ENCODE measurements around the gene CNGA3. TPM values are rescaled to one million over a fixed set of nuclear protein-coding genes. Genes with fewer than 3 reads are reported as not detected.

The CNGA3 gene
- total and polyA plus RNA-seq, 2 experiments from 2014 or later: under 0.01 to 0.30 TPM

- no peak for DNase-seq
- H3K4me3 ChIP-seq: no peak overlapping the region
Observed at GRCh38 chr2:98403878-98404277, 57.6 kb downstream of the CNGA3 start.

GRCh38 chr2:98404556-98405250, 58.4 kb downstream of the CNGA3 start:
- no peaks in the 10 kb centered on the region for H4K20me1 ChIP-seq (ENCODE audit: insufficient read depth)
- no peak overlapping the region for H3K4me2 ChIP-seq (ENCODE audit: unreplicated experiment)
- 41 to 62% methylated on average over 2 of the region's 2 CpGs for WGBS, 2 experiments (ENCODE audit: low coverage in 1 of 2, low lambda C conversion rate in 2 of 2, missing lambda C conversion rate in 2 of 2)
- H3K27ac ChIP-seq: no peak overlapping the region
- H3K9ac ChIP-seq: no peak overlapping the region
- H2AFZ ChIP-seq: no peak overlapping the region
- H3K9me3 ChIP-seq (ENCODE audit: low read depth): no peaks in the 10 kb centered on the region
- no peak for DNase-seq
- peaks cover 41% of the 10 kb centered on the region for H3K27me3 ChIP-seq (replicated peaks; ENCODE audit: insufficient read depth)
- no peaks in the 10 kb centered on the region for H3K36me3 ChIP-seq (ENCODE audit: low read depth)
- in situ Hi-C loops (cut with MboI): loop anchor here (25.0 kb wide), 2 partner anchors 433 to 658 kb away; no protein-coding TSS in a partner anchor
- H3K4me3 ChIP-seq: no peak overlapping the region
- no peaks in the 10 kb centered on the region for H3K79me2 ChIP-seq (ENCODE audit: insufficient read depth)
- TF ChIP-seq EZH2 (IDR thresholded peaks at IDR 0.05; ENCODE audit: insufficient read depth, poor library complexity, severe bottlenecking) (no peak), EZH2phosphoT487 (IDR thresholded peaks at IDR 0.05; ENCODE audit: insufficient read depth, low read depth) (no peak)
- H3K4me1 ChIP-seq (ENCODE audit: insufficient read depth): no peaks in the 10 kb centered on the region
- no peaks in the 10 kb centered on the region for H3K9me2 ChIP-seq (ENCODE audit: insufficient read depth)
- H3F3A ChIP-seq (ENCODE audit: insufficient read depth): no peaks in the 10 kb centered on the region

More at GRCh38 chr2:98403878-98404277, 57.6 kb downstream of the CNGA3 start:
- no peak overlapping the region for H3K4me2 ChIP-seq (ENCODE audit: unreplicated experiment)
- TF ChIP-seq EZH2 (IDR thresholded peaks at IDR 0.05; ENCODE audit: insufficient read depth, poor library complexity, severe bottlenecking) (no peak), EZH2phosphoT487 (IDR thresholded peaks at IDR 0.05; ENCODE audit: insufficient read depth, low read depth) (no peak)
- no peaks in the 10 kb centered on the region for H3K9me2 ChIP-seq (ENCODE audit: insufficient read depth)
- no peaks in the 10 kb centered on the region for H3F3A ChIP-seq (ENCODE audit: insufficient read depth)
- H3K9me3 ChIP-seq (ENCODE audit: low read depth): no peaks in the 10 kb centered on the region
- in situ Hi-C loops (cut with MboI): loop anchor here (25.0 kb wide), 2 partner anchors 433 to 658 kb away; no protein-coding TSS in a partner anchor
- no peak overlapping the region for H3K9ac ChIP-seq
- no peaks in the 10 kb centered on the region for H3K36me3 ChIP-seq (ENCODE audit: low read depth)
- no peak overlapping the region for H2AFZ ChIP-seq
- no peak overlapping the region for H3K27ac ChIP-seq
- H4K20me1 ChIP-seq (ENCODE audit: insufficient read depth): no peaks in the 10 kb centered on the region
- H3K4me1 ChIP-seq (ENCODE audit: insufficient read depth): no peaks in the 10 kb centered on the region
- no peaks in the 10 kb centered on the region for H3K79me2 ChIP-seq (ENCODE audit: insufficient read depth)
- H3K27me3 ChIP-seq (replicated peaks; ENCODE audit: insufficient read depth): peaks cover 44% of the 10 kb centered on the region

GRCh38 chr2:98405301-98405700, 59.0 kb downstream of the CNGA3 start:
- Histone ChIP-seq H3K9me2 (ENCODE audit: insufficient read depth) (no peaks in the 10 kb centered on the region), H3K4me1 (ENCODE audit: insufficient read depth) (no peaks in the 10 kb centered on the region), H2AFZ (no peak overlapping the region), H3K9me3 (ENCODE audit: low read depth) (no peaks in the 10 kb centered on the region), H3K27ac (no peak overlapping the region), H3K27me3 (replicated peaks; ENCODE audit: insufficient read depth) (peaks cover 40% of the 10 kb centered on the region), H3F3A (ENCODE audit: insufficient read depth) (no peaks in the 10 kb centered on the region), H3K36me3 (ENCODE audit: low read depth) (no peaks in the 10 kb centered on the region), H4K20me1 (ENCODE audit: insufficient read depth) (no peaks in the 10 kb centered on the region), H3K4me2 (ENCODE audit: unreplicated experiment) (no peak overlapping the region), H3K79me2 (ENCODE audit: insufficient read depth) (no peaks in the 10 kb centered on the region), H3K9ac (no peak overlapping the region), H3K4me3 (no peak overlapping the region)
- 55 to 71% methylated on average over 2 of the region's 2 CpGs for WGBS, 2 experiments (ENCODE audit: low coverage in 1 of 2, low lambda C conversion rate in 2 of 2, missing lambda C conversion rate in 2 of 2)
- in situ Hi-C loops (cut with MboI): loop anchor here (25.0 kb wide), 2 partner anchors 432 to 657 kb away; no protein-coding TSS in a partner anchor
- no peak for DNase-seq
- no peak for TF ChIP-seq EZH2phosphoT487 (IDR thresholded peaks at IDR 0.05; ENCODE audit: insufficient read depth, low read depth)

GRCh38 chr2:98408155-98408554, 61.9 kb downstream of the CNGA3 start:
- H3K27me3 ChIP-seq (replicated peaks; ENCODE audit: insufficient read depth): peaks cover 13% of the 10 kb centered on the region; the same call in 1 of the 2 replicates

More at GRCh38 chr2:98408155-98408554, 61.9 kb downstream of the CNGA3 start:
- no peak for TF ChIP-seq EZH2phosphoT487 (IDR thresholded peaks at IDR 0.05; ENCODE audit: insufficient read depth, low read depth)
- TF ChIP-seq EZH2 (IDR thresholded peaks at IDR 0.05; ENCODE audit: insufficient read depth, poor library complexity, severe bottlenecking): no peak
- Histone ChIP-seq H3K79me2 (ENCODE audit: insufficient read depth) (no peaks in the 10 kb centered on the region), H2AFZ (no peak overlapping the region), H3K9me3 (ENCODE audit: low read depth) (no peaks in the 10 kb centered on the region), H3K4me1 (ENCODE audit: insufficient read depth) (no peaks in the 10 kb centered on the region), H3K36me3 (ENCODE audit: low read depth) (no peaks in the 10 kb centered on the region), H3F3A (ENCODE audit: insufficient read depth) (0 out of 2 replicates have a peak, but pooled peaks cover 4% of the 10 kb centered on the region), H3K27ac (no peak overlapping the region), H3K9me2 (ENCODE audit: insufficient read depth) (no peaks in the 10 kb centered on the region), H3K4me2 (ENCODE audit: unreplicated experiment) (no peak overlapping the region), H4K20me1 (ENCODE audit: insufficient read depth) (no peaks in the 10 kb centered on the region), H3K4me3 (no peak overlapping the region), H3K9ac (no peak overlapping the region)
- 69 to 72% methylated on average over 5 of the region's 5 CpGs for WGBS, 2 experiments (ENCODE audit: low coverage in 1 of 2, low lambda C conversion rate in 2 of 2, missing lambda C conversion rate in 2 of 2)
- in situ Hi-C loops (cut with MboI): loop anchor here (25.0 kb wide), 2 partner anchors 429 to 654 kb away; no protein-coding TSS in a partner anchor
- DNase-seq: no peak
